RPMI7951 (cell line): ENCODE data around the gene CACNG1. TPM values are rescaled to one million over a fixed set of nuclear protein-coding genes. Genes with fewer than 3 reads are reported as not detected.

ENCODE experiments used
- DNase-seq: peaks from one replicate; pipeline ENCODE4 v3.0.0-alpha.2; 2012; ENCODE audit warnings: low read depth
- total RNA-seq: library from RNA; depleted of rRNA; stranded (reverse); fragments of >200 nt; shearing (Covaris generic); gene quantifications from 2 replicates; pipeline ENCODE4 v1.2.3, GENCODE V29; 2014; rRNA removed

CACNG1 gene, protein sequence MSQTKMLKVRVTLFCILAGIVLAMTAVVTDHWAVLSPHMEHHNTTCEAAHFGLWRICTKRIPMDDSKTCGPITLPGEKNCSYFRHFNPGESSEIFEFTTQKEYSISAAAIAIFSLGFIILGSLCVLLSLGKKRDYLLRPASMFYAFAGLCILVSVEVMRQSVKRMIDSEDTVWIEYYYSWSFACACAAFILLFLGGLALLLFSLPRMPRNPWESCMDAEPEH
- not detected in 2 replicates for total RNA-seq

DNA sequence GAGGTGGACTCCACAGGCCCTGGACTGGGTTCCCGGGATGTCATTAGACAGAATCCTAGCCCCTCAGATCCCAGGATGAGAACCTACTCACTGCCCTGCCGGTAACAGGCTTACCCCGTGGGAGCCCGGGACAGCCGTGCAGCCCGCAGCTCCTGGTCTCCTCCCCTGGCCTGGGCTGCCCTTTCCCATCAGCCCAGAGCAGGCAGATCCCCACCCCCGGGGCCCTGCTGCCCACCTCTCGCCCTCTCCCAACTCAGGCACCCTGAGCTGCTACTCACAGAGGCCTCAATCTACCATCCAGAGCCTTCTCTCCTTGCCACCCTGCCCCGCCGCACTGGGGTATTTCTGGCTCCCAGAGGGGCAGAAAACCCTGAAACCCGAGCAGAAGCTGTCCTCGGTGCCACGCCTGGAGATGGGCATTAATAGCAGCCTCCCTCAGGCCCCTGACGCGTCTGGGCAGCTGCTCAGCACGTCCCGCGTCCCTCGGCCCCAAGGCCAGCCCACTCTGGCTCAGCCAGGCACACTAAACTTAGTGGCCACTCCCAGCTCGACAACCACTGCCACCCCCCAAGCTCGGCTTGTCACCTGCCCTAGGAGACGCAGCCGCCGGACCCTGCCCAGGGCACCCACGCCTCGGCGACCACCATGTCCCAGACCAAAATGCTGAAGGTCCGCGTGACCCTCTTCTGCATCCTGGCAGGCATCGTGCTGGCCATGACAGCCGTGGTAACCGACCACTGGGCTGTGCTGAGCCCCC is at the start of gene CACNG1:
Gene CACNG1, plus strand, starts transcription at position 539 of the 757 bp plus-strand sequence. Its CDS starts 107 bp downstream, at position 646.
- DNase-seq: no peak

DNA sequence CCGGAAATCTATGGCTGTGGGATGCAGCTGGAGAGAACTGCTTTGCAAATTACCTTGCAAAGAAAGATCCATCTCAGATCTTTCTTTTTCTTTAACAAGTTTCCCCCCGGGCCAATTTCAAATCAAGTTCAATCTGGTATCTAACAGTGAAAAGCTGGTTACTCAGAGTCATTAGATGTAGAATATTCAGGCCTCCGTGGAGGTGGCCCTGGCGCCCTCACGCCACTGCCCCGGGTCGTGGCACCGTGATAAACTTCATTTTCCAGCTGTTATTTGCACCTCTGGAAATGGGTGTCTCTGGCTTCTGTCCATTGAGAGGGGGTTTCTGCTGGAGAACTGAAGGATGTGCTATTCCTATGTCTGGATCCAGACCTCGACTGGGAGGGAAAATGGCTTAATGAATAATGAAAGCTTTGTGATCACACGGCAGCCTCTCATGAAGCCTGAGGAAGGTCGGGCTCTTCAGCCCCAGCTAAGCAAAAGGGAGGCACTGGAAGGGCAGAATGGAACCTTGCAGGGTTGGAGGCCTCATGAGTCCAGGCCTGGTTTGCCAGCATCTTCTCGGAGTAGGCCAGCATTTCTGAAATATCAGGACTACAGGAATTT is 49.3 kb upstream of the CACNG1 start:
- no peak for DNase-seq

DNA sequence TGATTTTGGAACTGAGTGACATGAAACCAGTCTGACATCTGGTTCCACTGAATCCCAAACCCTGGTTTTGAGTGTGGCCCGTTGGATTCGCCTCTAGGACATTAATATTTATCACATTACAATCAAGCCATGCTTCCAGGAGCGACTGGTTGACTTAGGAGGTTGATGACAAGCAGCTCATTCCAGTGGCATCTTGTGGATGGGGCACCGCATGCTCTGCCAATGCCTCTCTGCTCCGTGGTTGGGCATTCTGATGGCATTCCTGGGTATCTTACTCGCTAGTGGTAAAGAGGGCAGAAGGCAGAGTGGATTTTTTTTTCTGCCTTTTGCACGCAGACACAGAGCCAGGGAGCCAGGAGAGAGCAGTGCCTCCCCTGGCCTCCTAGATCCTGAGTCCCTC is 48.4 kb upstream of the CACNG1 start:
- no peak for DNase-seq

DNA sequence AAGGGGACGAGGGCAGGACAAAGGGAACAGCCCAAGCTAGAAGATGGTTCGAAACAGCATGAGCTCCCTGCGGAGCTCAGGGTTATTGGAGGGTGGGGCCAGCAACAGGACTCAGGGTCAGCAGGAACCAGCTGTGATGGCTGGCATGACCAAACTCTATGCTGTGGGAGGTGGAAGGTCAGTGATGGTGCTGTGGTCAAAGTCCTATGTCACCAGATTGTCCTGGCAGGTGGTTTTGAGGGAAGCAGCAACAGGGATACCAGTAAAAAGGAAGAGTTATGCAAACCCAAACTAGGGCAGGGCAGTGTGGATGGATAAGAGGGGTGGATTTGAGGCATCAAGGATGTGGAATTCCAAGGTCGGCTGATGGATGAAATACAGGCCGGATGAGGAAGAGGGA is 47.4 kb upstream of the CACNG1 start:
- DNase-seq: no peak

DNA sequence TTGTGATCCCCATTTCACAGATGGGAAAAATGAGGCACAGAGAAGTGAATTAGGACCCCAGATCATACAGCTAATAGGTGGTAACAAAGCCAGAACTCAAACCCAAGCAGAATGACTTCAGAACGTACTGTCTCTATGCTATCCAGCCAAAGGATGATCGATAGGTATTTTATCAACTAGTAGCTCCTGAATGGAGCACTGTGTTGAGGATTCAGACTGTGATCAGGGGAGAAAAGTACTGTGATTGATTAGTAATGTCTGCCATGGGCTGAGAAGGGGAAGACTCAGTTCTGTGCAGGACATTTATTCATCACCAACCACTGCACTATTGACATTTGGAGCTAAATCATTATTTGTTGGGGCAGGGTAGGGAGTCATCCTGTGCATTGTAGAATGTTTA is 41.1 kb upstream of the CACNG1 start:
- DNase-seq: no peak

DNA sequence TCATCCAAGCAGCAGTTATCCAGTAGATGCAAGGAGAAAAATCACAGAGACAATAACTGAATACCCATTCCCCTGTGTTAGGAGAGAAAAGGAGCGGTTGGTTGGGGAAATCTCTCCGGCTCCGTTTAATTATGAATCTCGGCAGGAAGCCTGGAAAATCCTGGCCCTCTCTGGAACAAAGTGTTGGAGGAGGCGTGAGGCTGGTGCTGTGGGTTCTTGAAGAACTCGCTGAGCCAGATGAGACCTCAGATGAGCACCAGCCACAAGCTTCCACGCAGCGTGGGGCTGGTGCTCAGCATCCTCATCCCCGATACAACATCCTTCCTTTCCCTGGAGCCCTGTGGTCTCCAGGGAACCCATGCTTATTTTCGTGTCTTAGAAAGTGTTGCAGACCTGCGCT is 40.2 kb upstream of the CACNG1 start:
- no peak for DNase-seq

DNA sequence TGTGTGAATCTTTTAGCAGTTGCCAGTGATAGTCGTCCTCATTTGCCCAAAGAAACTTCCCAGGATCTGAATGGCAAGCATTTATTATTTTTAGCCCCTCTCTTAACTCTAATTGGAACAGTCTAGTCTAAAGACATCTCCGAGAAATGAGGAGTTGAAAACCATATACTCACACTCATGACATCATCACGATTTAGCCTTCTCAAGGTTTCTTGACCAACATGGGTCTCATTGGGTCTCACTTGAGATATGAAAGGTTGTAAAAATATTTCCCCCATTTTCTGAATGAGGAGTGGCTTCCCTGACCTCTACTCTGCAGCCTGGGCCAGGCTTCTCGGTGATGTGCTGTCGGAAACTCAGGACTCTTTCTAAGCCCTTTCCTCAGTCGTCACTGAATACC is 37.1 kb upstream of the CACNG1 start:
- no peak for DNase-seq

DNA sequence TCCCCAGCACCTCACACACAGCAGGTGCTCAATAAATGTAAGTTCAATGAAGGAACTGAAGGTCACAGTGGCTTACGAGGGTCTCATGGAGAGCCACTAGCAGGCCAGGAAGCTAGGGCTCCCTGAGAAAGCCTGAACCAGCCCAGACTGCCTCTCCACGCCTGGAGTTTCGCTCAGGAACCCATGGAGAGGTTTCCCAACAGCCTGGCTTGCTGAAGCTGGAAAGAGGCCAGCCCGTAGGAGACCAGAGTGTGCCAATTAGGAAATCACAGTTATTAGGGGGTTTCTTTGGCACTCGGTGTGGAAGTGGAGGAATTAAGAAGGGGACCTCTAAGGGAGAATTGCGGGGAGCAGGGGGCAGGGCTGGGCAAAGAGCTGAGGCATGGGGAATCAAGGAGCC is 36.3 kb upstream of the CACNG1 start:
- no peak for DNase-seq

DNA sequence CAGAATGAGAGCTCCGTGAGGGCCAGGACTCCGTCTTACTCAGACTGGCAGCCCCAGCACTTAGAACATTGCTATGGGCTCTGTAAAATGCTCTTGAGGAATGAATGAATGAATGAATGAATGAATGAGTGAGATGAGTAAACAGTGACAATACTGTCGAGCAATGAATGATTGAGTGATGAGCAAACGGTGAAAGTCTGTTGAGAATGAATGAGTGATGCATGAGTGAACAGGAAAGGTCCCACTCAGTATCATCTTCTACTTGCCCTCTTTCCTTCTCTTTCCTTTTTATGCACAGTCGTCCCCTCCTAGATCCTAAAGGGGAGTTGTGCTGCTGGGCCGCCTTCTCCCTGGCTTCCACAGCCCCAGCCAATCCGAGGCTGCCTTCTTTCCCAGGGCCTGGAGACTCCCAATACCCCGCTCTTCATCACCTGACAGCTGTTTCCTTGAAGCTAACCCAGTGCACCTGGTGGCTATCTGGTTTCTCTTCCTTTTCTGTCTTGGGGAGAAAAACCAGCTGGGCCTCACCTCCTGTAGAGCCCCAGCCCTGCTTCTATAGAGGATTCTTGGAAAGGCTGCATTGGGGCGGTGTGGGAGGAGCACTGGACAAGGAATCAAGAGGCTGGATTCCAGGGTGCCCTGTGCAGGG is 32.7 kb upstream of the CACNG1 start:
- no peak for DNase-seq

DNA sequence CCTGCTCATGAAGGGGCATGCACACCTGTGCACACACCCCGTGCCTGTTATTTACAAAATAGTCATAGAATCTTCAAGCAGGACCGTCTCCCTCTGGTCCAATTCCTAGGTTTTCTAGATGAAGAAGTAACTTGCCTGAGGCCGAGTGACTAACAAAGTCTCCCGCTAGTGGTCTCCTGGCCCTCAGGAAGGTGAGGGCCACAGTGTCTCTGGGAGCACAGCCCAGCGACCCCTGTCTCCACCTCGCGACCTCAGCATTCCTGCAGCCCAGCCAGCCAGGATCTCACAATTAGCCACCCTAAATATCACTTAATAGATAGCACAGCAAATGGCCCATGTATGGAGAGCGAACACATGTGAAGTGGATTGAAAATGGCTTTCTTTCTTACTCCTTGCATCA is 30.5 kb upstream of the CACNG1 start:
- DNase-seq: no peak

DNA sequence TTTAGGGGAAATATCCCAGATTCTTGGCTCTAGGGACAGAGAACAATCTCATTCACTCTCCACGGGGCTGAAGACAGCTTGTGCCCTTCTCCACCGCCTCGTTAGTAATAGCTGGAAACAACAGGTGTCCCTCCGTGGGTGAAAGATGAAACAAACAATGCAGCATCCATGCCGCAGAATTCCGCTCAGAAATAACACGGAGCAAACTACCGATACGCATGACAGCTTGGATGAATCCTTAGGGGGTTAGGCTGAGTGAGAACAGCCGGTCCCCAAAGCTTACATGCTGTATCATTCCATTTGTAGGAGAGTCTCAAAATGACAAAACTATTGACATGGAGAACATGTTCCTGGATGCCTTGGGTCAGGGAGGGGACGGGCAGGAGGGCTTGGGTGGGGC is 29.4 kb upstream of the CACNG1 start:
- no peak for DNase-seq

DNA sequence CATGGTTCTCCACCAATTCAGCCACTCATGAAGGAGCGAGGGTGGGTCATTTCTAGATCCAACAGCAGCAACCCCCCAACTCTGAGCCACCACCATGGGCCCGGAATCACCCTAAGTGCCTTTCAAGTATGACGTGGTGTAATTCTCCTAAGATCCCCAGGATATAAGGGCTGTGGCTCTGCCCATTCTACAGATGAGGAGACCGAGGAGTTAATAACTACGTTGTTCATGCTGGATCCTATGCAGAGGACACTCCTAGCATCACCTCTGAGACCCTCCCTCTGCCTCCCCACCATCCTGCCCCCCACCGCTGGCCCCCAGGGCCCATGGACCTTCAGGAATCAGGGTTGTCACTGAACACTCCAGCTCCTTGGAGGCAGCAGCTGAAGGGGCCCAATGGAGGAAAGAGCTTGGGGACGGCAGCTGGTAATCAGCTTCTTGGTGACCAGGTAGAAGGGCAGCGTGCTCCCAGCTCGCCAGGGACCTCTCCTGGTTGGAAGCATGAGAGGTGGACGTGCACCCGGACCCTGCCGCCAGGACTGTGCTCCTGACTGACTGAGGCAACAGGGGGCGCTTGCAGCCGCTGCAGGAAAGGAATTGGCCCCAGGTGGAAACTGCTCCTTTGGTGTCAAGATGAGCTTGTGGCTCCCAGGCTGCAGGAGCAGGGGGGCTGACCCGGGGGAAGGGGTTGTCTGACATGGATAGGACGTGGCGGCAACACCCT is 28.2 kb upstream of the CACNG1 start:
- DNase-seq: no peak

DNA sequence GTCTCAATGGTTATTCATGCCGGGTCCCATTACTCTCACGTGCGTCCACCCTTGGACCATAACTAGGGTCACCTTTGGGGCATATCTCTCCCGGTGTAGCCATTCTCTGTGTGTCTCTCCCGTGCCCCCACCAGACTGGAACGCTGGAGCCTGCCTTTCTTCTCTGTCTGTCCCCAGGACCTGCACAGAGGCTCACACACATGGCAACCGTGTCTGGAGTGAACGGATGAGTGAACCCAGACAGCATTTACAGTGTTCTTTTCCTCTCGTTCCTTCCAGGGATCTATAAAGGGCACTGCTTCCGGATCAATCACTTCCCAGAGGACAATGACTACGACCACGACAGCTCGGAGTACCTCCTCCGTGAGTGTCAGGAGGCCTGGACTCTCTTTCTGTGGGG is 26.4 kb upstream of the CACNG1 start:
- DNase-seq: no peak

DNA sequence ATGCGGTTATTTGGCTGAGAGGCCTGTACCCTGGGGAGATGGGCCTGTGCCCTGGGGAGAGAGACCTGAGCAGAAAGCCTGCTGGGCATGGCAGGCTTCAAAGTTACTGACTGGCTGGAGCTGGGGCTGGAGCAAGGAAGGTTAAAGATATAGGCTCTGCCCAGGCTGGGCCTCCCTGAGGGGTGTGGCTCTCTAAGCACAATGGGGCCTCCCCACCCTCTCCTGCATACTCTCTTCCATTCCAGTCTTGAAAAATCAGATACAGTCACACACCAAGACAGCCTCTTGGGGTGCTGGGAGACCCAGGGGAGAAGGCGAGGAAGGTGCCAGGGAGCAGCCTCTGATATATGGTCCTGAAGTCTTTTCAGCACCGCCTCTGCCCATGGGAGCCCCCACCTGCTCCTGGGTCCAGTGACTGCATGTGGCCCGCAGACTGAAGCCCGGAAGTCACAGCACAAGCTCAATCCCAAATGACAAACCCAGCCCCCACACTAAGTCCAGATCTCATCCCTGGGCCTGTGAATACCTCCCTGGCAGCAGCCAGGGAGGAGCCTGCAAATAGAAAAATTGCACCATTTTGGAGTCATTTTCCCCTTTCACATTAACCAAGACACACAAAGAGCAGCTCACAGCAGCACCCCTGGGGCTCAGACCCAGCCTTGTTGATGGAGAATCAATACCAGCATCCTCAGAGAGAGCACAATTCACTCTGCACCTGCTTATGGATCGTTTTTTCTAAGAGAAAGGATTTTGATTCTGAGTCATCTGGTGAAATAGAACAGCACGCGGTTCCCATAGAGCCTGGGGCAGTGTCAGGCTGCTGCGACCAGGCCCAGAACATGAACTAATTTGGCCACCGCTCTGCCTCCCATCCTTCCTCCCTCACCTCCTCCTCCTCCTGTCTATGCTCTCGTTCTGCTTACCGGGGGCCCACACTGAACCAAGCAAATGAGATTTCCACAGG is 25.6 kb upstream of the CACNG1 start:
- DNase-seq: peak; percentile 13

DNA sequence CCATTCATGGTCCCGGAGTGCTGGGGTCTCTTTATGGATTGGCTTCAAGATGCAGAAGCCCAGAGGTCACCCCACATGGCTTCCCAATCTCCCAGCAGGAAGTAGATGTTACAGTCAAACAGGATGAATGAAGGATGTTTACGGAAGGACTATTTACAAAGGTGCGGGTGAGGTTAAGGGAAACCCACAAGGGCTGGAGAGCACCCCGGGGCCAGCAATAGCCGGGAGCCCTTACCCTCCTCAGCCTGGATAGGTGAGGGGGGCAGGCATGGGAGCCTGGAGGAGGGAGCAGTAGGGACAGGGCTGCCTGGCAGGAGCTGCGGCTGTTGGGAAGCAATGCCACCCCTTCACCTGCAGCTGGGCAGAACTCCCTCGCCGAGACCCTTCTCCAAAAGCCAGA is 24.5 kb upstream of the CACNG1 start:
- DNase-seq: no peak

DNA sequence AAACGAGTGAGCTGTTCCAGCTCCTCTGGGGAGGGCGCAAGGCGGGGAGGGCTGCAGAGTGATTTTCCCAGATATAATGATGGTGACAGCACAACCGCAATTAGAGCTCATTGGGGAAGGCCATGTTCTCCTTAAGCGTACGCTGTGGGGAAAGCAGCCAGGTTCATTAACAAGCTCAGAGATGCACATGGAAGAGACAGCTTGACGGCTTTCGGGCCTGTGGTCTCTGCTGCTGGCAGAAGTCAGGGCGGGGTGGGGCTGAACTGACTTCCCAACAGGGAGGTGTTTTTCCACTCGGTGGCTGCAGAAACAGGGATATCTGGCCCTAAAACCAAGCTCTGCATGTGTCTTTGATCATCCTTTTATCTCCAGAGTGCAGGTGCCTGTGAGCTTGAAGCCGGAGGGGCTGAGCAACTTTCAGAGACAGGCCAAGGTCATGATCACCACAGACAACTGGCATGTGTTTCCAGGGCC is 24.0 kb upstream of the CACNG1 start:
- DNase-seq: no peak

DNA sequence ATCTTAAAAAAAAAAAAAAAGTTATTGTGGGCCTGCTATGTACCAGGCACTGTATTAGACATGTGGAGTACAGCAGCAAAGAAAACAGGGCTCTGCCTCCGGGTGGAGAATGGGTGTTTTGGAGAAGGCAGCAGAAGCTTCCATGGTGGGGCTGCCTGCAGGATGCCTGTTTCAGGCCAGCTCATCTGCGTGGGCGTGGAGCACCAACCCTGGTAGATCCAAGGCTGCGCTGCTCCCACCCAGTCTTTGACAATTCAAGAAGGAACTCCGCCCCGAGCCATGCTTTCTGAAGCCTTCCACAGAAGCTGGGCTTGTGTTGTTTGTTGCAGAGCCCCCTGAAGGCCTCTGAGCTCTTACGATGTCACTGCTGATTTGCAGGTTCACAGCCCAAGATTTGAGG is 23.2 kb upstream of the CACNG1 start:
- no peak for DNase-seq

DNA sequence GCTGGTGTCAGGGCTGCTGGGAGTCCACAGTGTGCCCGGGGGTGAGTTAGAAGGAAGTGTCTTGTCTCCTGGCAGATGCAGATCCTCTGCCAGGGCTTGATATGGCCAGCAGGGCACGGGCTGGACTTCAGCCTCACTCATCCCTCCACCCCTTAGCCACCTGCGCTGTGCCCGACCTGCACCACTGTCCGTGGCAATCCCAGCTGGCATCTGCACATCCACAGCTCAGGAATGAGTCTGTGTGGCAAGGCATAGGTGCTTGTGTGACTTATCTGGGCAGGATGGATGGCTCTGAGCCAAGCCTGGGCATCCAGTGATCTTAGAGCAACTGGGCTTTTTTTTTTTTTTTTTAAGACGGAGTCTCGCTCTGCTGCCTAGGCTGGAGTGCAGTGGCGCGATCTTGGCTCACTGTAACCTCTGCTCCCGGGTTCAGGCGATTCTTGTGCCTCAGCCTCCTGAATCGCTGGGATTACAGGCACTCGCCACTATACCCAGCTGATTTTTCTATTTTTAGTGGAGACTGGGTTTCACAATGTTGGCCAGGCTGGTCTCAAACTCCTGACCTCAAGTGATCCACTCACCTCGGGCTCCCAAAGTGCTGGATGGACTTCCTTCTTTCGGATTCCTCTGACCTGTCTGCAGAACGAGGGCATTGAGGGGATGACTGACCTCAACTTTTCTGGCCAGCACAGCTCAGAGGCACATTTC is 22.5 kb upstream of the CACNG1 start:
- DNase-seq: no peak

DNA sequence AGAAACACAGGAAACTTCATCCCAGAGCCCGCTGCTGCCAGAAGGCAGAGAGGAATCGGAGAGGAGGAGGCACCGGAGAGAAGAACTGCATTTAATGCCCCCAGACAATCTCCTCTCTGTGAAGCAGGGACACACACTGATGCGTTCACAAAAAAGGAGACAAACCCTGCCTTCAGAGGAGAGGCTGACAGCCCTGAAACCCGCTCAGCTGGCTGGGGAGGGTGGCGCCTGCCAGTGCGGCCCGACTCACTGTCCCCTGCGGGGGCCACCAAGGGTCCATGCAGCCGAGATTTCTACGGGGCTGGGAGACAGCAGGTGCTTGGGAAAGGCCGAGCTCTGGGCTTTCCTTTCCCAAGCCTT is 21.9 kb upstream of the CACNG1 start:
- no peak for DNase-seq

DNA sequence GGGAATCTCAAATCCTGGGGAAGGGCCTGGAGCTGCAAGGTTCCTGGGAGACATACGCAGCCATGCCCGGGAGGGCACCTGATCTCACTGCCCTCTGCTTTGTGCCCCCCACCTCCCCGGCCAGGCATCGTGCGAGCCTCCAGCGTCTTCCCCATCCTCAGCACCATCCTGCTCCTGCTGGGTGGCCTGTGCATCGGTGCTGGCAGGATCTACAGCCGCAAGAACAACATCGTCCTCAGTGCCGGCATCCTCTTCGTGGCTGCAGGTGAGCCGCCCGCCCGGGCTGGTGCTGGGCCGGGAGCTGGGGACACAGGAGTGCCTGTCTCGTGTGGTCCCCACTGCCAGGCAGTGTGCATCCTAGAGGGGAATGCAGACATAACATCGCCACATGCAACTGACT is 19.6 kb upstream of the CACNG1 start:
- DNase-seq: no peak
